Urothelium cell line (cell line): ENCODE measurements around the gene KIAA1958.
A peak's percentile ranks its signal among the peaks of the same experiment; 100 is the strongest.

Experiments used
- DNase-seq: peaks from one replicate; pipeline ENCODE4 v3.0.0; 2011; ENCODE audit warnings: low spot score, mixed read lengths
- FAIRE-seq: peaks from 2 replicates; lab custom pipeline; 2011; peaks lifted over from hg19 to GRCh38; lab: Jason Lieb, UNC

Gene KIAA1958

DNA sequence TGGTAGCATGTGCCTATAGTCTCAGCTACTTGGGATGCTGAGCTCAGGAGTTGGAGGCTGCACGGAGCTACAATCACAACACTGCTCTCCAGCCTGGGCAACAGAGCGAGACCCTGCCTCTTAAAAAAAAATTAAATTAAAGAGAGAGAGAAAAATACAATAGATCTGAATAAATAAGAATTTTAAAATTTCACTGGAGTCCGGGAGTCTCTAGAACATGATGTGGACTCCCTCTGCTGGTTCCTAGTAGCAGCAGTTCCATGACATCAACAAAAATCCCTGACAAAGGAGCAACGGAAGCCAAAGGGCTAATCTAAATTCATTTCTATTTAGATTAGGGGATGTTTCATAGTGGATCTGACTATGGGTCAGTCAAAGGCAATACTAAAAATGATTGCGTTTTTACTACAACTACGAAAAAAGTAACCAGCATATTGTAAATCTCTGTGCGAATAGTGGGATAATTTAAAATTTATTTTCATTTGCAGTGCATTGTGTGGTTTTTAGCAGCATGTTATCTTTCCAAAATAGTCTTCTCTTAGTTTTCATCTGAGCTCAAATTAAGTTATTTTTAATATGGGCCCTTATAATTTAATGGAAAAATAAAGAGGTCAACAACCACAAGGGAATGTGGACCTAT is 224.5 kb downstream of the KIAA1958 start:
- no peak for FAIRE-seq

GRCh38 chr9:112712678-112713077 is 226.1 kb downstream of the KIAA1958 start:
- FAIRE-seq (no peak), DNase-seq (no peak)

More for the DNA sequence above, 224.5 kb downstream of the KIAA1958 start:
- peak; percentile 8 for DNase-seq

DNA sequence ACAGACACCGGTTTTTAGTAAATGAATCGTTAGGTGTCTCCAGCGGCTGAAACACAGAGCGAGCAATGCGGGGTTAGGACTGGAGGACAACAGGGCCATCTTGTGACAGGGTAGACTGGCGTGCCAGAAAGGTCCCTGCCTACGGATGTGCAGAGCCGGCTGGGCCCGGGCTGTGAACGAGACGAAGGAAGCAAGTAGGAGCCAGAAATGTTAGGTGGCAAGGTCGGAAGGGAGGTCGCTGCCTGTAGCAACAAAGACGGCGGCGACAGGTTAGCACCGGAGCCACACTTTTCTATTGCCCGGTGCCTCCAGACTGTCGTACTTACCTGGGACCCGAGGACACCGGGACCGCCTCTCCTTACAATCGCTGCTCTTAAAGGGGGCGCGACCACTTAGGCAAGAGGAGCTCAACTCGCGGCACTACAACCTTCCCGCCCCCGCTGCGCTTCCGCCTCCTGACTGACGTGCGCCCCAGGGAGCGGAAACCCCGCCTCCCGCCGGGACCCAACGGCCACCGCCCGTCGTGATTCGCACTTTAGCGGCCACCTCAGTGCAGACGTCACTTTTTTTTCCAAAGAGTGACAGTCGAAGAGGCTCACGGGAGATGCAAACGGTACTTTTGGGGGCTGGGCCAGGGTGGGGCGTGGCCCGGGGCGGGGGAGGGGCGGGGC is 231.2 kb downstream of the KIAA1958 start, which contains the start of gene INIP:
Gene INIP (minus strand): TSS at position 457 of the 671 bp plus-strand sequence. CDS start 1,632 bp downstream, outside the sequence.
- DNase-seq: peak; percentile 96
- no peak for FAIRE-seq
